HG03378 (cell line): ENCODE data around the gene EFNB2.

Experiments used
- ATAC-seq: cut with Tn5 transposase; IDR thresholded peaks from one replicate; pipeline ENCODE4 v1.9.1; 2021; ENCODE audit warnings: mild to moderate bottlenecking, moderate library complexity; ENCODE audit not compliant: unreplicated experiment

EFNB2 gene

DNA sequence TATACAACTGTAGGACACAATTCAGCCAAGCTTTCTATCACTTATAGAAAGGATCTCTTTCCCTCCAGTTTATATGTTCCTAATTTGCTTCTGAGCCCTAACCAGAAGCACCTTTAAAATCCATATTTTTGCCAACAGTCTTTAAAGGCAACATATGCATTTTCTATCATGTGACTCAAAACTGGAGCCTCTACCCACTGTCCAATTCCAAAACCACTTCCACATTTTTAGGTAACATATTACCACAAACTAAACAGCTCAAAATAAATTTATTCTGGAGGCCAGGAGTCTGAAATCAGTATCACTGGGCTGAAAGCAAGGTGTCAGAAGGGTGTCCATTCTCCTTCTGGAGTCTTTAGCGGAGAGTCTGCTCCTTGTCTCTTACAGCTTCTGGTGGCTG, 15.9 kb upstream of the EFNB2 start:
- ATAC-seq, result no peak

DNA sequence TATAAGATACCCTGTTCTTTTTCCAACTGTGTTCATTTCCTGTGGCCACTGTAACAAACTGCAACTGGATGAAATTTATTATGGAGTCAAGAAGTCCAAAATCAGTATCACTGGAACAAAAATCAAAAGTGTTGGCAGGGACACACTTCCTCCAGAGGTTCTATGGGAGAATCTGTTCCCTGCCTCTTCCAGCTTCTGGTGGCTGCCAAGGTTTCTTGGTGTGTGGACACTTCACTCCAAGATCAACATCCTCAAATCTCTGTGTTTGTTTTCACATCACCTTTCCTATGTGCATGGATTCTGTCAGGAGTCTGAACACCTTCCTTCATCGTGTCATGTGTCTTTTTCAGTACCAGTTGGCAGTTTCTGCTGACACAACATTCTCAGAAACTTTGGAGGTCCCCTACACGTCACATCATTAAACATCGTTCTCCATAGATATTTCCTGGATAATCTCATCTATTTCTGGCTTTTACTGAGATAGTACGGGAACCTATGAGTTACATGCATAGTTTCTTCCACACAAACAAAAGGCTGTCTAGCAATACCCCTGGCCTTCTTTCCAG, 15.2 kb upstream of the EFNB2 start:
- no peak for ATAC-seq

DNA sequence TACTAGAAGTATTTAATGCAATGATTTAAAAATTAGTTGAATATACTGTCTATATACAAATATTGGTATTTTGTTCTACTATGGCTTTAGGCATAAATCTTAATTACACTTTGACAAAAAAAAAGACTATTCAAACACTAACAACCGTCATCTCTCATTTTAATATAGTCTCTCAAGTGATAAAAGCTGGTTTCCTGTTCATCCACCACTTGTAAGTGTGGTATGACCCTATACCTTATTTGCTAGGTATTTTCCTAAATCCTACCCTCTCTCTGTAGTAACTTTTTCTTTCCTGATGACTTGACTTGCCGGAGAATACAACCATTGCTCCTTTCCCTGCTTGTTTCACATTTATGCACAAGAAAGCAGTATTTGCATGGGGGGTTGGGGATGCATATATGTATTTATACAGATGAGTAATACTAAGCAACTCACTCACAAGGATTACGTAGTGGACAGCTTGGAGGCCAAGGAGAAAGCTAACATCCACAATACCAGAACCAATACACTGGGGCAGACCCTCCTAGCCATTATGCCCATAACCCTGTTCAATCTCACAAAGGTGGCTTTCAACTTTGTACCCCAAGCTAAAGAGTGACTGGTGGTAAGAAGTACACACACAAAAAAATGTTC, 12.7 kb upstream of the EFNB2 start:
- ATAC-seq, result no peak

DNA sequence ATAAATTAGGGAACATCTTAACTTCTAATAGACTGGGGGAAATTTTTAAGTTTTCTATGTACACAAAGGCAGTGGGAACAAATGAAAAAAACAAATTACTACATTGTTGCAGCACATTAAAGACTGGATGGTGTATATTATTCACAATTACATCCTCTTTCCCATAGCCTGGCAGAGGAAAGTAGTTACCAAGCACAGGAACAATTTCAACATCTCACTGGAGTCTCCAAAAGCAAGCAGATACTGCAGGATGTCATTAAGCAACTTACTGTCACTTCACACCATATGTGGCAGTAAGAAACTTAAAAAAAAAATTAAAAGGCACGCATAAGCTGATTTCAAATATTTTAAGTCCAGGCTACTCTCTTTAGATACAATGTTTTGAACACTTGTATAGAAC, 6.4 kb upstream of the EFNB2 start:
- ATAC-seq, result no peak

GRCh38 chr13:106540613-106541012, 5.2 kb upstream of the EFNB2 start:
- no peak for ATAC-seq

DNA sequence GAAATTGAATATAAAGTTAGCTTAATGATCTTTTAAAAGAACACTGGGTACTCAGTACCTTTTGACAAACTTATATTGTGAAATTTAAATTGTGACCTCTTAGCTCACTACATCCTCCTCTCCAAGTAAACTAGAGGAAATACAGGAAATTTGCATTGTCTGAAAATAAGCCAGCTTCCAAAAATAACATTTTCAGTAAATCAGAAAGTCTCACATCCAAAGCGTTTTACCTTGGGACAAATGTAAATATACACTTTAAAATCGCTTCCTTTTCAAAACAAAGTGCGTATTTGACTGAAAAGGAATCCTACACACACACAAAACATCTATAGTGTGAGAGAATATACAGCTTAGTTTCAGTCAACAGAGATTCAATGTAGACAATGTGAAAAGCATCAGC, 2.1 kb upstream of the EFNB2 start:
- ATAC-seq, result no peak

GRCh38 chr13:106536244-106537034, 977 bp upstream of the EFNB2 start:
- peak; percentile 48 for ATAC-seq

GRCh38 chr13:106534639-106535551, 567 bp downstream of the EFNB2 start:
- peak; percentile 29 for ATAC-seq

GRCh38 chr13:106533943-106534638, 1.4 kb downstream of the EFNB2 start:
- no peak for ATAC-seq

DNA sequence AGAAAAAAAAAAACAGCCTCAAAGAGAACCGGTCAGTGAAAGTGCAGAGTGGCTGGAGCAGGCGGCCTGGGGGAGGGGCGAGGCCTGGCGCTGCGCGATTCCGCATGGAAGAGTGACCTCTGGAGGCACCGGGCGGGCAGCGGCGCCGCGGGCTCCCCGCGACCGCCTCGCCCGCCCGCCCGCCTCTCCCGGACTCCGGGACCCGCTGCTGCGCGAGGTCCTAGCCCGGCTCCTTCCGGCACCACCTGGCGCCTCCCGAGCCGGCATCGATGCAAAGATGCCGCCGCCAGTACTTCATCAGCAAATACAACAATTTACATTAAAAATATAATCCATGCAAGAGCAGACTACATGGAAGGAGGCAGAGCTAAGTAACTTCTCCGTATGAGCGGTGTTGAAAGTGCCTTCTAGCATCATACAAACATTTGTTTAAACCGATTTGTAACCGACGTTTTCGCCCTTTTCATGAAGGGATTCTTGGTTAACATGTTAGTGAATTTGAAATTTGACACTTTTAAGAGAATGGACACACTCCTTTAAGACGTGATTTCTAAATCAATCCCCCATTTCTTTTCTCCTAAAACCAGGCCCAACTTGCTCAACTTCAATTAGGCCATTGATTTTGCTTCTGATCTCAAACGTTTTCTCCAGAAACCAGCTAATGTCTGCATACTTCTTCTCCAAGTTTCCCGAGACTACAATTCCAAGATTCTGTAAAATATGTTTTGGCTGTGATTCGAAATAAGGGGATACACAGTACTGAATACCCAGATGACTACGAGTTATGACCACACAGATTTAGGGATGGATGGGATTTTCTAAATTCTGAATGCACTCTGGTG, 2.1 kb downstream of the EFNB2 start:
- ATAC-seq, result no peak

DNA sequence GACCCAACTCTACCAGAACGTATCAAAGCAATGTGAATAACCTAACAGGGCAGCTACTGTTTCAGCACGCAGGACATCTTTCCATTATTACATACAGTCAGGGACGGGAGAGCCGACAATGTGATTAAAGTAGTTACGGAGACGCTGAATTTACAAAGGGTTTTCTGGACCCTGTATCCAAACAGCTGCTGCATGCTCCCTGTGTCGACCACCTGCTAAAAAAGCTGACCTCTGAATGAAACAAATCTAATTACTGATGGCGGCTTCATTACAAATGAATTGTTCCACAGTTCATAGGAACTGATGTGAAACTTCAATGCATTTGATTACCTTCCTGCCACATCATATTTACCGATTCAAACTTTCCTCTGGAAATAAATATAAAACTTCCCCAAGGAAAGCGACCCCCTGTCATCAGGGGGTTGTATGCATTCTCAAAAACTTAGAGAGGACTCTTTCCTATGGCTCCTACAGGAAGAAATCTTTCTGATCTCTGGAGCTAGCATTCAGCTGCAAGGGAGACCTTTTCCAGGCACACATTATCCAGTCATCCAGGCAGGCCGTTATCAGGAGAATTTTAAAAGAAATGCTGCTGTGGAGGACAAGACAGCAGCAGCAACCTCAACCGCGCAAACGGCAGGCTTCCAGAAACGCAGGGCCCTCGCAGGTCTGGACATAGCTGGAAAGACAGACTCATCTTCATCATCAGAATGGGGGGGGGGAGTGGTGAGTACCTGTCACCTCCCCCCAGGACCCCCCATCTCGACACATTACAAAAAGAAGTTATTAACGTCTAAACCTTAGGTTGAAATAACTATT, 3.1 kb downstream of the EFNB2 start:
- ATAC-seq, result no peak

- no peak for ATAC-seq
Observed at GRCh38 chr13:106530980-106531481, 4.4 kb downstream of the EFNB2 start.

DNA sequence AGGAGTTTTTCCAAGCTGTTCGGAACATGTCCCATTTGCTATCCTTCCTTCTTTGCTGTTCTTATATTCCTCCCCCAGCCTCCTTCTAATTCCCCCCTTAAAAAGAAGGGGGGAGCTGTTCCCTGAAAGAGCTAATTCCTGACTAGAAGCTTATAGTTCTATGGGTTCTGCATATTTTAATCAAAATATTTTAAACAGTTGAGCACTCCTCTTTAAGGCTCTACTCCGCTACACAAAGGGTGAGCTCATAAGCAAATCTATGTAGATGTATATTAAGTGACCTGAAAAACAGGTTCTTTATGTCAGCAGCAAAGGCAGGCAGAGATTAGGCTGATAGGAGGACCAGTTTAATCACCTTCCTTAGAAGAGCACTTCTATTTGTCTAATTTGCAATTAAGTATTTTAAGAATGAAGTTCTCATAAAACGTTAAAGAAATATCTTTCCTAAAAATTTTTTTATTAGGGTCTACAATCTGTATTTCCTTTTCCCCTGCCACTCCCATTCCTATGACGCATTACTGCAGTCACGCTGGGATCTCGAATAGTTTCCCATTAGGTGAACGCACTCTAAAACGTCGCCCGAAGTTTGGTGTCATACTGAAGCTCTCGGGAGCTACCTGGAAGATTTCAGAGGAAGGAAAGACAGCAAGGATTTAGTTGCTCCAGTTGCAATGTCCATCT, 5.2 kb downstream of the EFNB2 start:
- no peak for ATAC-seq

GRCh38 chr13:106529415-106530170, 5.9 kb downstream of the EFNB2 start:
- ATAC-seq, result no peak

DNA sequence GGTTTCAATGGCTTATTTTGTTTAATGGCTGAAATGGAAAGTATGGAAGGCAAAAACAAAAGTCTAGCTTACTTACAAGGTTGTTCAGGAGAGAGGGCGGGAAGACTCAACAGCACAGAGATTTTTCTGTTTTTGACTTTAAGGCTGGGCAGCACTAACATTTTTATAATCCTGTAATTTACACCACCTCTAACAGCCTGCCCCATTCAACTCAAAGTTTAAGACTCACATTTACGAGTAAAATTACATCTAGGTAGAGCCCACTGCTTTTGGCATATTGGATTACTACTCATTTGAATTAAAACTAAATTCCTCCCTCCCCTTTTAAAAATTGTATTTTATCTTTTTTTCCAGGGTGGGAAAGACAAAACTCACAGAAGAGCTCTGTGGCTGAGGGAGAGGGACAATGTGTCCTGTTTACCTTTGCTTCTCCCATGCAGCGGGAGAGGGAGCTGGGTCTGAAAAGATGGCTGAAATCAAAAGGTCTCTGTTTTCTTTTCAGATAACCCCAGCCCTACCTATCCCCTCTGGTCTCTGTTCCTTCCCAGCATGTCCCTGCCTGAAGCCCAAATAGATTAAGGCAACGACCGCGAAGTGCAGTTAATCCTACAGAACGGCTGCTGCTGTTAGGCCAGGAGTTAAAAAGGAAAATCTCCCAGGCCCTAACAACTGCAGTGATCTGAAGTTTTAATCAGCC, 6.6 kb downstream of the EFNB2 start:
- ATAC-seq, result no peak

DNA sequence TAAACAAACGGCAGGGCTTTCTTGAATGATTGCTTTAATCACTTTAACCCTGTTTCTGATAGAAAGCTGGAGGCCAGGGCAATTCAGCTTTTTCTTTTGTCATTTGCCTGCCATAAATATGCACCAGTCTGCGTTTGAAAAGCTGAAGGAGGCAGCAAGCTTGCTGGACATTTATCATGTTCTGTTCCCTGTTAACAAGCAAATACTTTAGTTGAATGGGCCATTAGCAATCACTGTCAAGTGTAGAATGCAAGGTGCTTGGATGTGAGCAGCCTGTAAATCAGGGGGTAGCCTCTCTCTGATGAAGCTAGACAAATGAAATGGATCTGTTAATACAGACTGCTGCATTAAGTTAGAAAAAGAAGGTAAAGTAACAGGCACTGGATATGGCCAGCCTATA, 7.6 kb downstream of the EFNB2 start:
- no peak for ATAC-seq

DNA sequence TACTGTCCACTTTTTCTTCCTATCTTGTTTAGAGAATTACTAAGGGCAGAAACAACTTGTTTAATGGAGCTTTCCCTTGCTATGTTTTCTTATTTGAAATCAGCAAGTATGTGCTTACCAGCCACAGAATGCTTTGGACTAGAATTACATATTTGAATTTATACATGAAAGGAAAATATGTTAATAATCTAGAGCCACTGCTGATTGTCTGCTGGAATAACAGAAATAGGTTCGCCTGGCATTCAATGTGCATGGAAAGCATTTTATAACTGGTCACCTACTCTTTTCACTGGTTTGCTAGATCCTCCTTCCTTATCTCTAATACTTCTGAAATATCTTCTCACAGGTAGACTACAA, 8.0 kb downstream of the EFNB2 start:
- no peak for ATAC-seq
